ENCODE results near the gene CTTN.
"Not testable (repeated sequence)": the region's sequence is repeated elsewhere in the genome, so short reads cannot be mapped to it uniquely, and the experiment has no call there.

The CTTN gene

DNA sequence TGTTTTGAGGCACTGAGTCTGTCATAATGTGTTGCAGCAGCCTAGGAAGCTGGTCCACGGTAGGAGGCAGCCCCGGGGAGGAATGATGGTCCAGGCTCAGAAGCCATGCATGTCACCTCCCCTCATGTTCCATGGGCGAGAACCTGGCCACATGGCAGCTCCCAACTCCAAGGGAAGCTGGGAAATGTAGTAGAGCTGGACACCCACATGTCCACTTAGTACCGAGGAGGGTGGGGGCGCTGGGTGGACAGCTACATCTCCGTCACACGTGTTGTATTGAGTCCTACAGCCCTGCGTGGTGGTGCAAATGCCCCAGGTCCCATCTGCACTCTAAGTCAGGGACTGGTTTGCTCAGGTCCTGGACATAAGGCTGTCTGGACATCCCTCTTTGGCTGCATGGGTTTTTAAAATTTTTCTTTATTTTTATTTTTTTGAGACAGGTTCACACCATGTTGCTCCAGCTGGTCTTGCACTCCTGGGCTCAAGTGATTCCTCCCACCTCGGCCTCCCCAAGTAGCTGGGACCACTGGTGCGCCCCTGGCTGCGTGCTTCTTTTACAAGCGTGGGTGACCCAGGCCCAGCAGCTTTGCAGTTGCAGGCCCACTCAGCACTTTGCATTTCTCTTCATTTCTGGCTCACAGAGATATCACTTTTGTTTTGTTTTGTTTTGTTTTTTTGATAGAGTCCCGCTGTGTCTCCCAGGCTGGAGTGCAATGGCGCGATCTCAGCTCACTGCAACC lies 3.9 kb upstream of the CTTN start:
- H3K27me3 Mint-ChIP-seq, result peaks cover 38% of the 10 kb centered on the region
- H3K9me3 Mint-ChIP-seq, result no peaks in the 10 kb centered on the region
- H3K36me3 Mint-ChIP-seq (ENCODE audit: low read depth), result peaks cover 19% of the 10 kb centered on the region
- peaks cover 13% of the 10 kb centered on the region for H3K4me1 Mint-ChIP-seq (ENCODE audit: low read depth)
- no peak overlapping the region for H3K4me3 Mint-ChIP-seq
- DNase-seq, result no peak
- no peak overlapping the region for H3K27ac Mint-ChIP-seq

DNA sequence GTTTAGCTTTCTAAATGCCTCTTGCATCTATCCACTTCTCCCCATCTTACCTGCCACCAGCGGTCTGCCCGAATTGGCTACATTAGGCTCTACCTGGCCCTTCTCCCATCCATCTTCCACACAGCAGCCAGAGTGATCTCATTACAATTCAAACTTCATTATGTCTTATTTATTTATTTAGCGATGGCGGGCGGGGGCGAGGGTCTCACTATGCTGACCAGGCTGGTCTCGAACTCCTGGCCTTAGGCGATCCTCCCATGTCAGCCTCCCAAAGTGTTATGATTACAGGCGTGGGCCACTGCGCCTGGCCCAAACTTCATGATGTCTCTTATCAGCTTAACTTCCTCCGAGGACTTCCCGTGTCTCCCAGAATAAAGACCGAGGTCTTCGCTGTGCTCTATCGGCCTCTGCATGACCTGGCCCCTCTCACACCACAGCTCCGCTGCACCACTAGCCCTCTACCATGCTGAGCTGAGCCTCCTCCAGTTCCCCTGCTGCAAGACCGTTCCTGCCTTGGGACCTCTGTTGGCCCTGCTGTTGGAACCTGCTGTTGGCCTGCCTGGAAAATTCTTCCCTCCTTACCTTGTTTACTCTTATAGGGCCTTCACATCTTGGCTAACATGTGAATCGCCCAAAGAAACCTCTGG lies 870 bp upstream of the CTTN start:
- peak; percentile 59 for DNase-seq
- Mint-ChIP-seq H3K9me3 (no peaks in the 10 kb centered on the region), H3K36me3 (ENCODE audit: low read depth) (peaks cover 19% of the 10 kb centered on the region), H3K4me1 (ENCODE audit: low read depth) (peaks cover 34% of the 10 kb centered on the region), H3K27ac (peak overlapping the region; percentile 89), H3K4me3 (peak overlapping the region; percentile 82), H3K27me3 (peaks cover 54% of the 10 kb centered on the region)

DNA sequence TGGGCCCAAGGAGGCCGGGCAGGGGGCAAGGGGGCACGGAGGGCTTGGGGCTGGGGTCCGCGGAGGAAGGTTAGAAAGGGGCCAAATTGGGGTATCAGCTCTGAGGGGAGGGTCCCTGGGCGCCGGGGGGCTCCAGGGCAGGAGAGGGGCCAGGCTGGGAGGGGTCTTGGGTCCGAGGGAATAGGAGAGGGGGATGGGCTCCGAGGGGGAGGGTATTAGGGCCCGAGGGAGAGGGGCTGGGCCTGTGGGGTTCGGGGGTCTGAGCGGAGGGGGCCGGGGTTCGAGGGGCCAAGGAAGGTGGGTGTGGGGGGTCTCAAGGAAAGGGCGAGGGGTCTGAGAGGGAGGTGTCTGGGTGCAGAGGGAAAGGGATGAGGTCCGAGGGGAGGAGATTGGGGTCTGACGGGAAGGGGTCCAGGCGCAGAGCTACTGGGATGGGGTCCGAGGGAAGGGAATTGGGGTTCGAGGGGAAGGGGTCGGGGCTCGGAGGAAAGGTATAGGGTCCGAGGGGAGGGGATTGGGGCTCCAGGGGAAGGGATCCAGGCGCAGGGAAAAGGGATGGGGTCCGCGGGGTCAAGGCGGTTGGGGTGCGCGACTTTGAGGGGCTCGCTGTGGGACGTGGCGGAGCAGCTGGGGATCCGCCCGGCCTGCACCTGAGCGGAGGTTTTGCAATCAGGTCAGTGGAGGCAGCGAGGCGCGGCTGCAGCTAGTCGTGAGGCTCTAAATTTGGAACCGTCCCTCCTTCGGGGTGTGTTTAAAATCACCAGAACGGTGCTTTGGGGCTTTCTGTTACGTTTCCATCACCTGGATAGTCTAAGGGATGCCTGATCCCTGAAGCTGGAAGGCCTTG lies 728 bp downstream of the CTTN start:
- DNase-seq, result no peak
- H3K9me3 Mint-ChIP-seq, result no peaks in the 10 kb centered on the region
- H3K4me3 Mint-ChIP-seq, result peak overlapping the region; percentile 70
- peak overlapping the region; percentile 33 for H3K27ac Mint-ChIP-seq
- H3K27me3 Mint-ChIP-seq, result peaks cover 51% of the 10 kb centered on the region
- peaks cover 14% of the 10 kb centered on the region for H3K36me3 Mint-ChIP-seq (ENCODE audit: low read depth)
- H3K4me1 Mint-ChIP-seq (ENCODE audit: low read depth), result peaks cover 41% of the 10 kb centered on the region

DNA sequence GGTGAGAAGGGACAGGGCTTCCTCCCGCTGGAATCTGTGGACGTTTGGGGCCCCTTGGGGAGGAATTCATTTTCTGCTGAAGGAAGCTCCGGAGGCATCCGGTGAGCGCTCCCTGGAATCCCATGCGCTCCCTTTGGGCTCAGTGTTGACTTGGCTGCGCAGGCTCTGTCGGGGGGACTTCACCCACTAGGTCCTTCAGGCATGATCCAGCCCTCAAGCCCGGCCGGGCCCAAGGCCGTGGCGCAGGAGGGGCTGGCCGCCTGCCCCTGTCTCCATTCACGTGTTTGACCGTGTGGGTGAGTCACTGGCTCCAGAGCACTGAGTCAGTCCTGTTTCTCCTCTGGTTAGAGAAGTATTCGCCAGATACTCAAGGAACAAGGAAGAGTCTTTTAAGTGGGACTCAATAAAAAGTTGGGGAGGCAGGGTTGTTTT lies 1.4 kb downstream of the CTTN start:
- peak overlapping the region; percentile 70 for H3K4me3 Mint-ChIP-seq
- DNase-seq, result no peak
- H3K9me3 Mint-ChIP-seq, result no peaks in the 10 kb centered on the region
- peaks cover 47% of the 10 kb centered on the region for H3K27me3 Mint-ChIP-seq
- peaks cover 14% of the 10 kb centered on the region for H3K36me3 Mint-ChIP-seq (ENCODE audit: low read depth)
- H3K27ac Mint-ChIP-seq, result peak overlapping the region; percentile 18
- peaks cover 41% of the 10 kb centered on the region for H3K4me1 Mint-ChIP-seq (ENCODE audit: low read depth)

DNA sequence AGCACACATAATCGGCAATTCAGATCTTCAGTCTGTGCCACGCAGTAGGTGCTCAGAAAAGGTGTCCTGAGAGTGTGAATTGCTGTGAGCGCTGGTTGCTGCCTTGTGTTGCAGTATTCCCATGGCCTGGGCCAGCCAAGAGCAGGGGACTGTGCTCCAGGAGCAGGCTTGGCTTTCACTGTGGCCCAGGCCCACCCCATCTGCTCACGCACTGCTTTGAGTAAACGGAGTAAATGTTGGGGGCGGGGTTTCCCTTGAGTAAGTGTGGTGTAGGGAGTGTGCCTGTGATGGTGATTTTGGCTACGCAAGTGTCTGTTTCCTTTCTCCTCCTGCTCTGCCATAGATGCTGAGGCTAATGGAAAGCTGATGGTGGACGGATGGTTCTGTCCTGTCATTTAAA lies 2.3 kb downstream of the CTTN start:
- Mint-ChIP-seq H3K4me3 (peak overlapping the region; percentile 70), H3K27ac (no peak overlapping the region), H3K27me3 (peaks cover 42% of the 10 kb centered on the region), H3K9me3 (no peaks in the 10 kb centered on the region), H3K36me3 (ENCODE audit: low read depth) (peaks cover 17% of the 10 kb centered on the region), H3K4me1 (ENCODE audit: low read depth) (peaks cover 41% of the 10 kb centered on the region)
- no peak for DNase-seq

DNA sequence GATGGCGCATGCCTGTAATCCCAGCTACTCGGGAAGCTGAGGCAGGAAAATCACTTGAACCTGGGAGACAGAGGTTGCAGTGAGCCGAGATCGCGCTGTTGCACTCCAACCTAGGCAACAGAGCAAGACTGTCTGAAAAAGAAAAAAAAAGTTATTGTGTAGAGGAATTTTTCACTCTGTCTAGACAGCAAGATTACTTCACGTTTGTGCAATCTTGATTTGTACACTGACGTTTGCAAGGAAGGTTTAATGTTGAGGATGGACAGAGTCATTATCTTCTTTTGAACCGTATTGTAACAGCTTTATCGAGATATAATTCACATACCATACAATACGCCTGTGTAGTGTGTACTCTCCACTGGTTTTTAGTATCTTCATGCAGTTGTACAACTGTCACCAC lies 3.7 kb downstream of the CTTN start:
- H3K36me3 Mint-ChIP-seq (ENCODE audit: low read depth), result peaks cover 19% of the 10 kb centered on the region
- no peaks in the 10 kb centered on the region for H3K9me3 Mint-ChIP-seq
- DNase-seq, result no peak
- peaks cover 40% of the 10 kb centered on the region for H3K4me1 Mint-ChIP-seq (ENCODE audit: low read depth)
- H3K27ac Mint-ChIP-seq, result no peak overlapping the region
- no peak overlapping the region for H3K4me3 Mint-ChIP-seq
- peaks cover 36% of the 10 kb centered on the region for H3K27me3 Mint-ChIP-seq

DNA sequence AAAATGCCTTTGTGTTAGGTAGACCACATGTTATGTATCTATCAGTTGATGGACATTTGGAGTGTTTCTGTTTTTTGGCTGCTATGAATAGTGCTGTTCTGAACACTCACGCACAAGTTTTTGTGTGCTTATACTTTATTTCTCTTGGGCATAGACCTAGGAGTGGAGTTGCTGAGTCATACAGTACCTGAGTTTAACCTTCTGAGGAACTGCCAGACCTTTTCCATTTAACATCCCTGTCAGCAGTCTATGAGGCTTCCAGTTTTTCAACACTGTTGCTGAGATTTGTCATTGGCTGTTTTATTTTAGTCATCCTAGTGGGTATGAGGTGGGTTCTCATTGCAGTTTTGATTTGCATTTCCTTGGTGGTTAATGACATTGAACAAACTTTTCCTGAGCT lies 4.4 kb downstream of the CTTN start:
- DNase-seq, result no peak

DNA sequence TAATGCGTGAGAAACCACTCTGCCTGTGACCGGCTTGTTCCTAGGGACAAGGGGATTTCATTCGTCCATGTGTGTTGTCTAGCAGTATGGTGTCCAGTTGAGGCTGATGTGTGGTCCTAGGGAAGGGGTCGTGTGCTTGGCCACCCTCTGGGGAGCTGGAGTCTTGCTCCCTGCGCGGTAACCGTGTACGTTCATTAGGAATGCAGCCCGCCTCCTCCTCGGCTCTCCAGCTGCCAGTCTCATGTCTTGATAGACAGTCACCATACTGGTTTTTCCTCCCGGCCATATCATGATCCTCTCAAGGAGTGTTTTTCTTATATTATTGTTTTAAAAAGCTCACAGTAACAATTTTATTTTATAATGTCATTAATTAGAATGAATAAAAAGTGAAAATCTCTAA lies 5.9 kb downstream of the CTTN start:
- peaks cover 29% of the 10 kb centered on the region for H3K36me3 Mint-ChIP-seq (ENCODE audit: low read depth)
- no peak overlapping the region for H3K4me3 Mint-ChIP-seq
- peaks cover 27% of the 10 kb centered on the region for H3K27me3 Mint-ChIP-seq
- H3K9me3 Mint-ChIP-seq, result no peaks in the 10 kb centered on the region
- H3K4me1 Mint-ChIP-seq (ENCODE audit: low read depth), result peaks cover 29% of the 10 kb centered on the region
- H3K27ac Mint-ChIP-seq, result no peak overlapping the region
- no peak for DNase-seq

More for the DNA sequence above, 4.4 kb downstream of the CTTN start:
- Mint-ChIP-seq H3K36me3 (ENCODE audit: low read depth) (peaks cover 22% of the 10 kb centered on the region), H3K4me3 (no peak overlapping the region), H3K4me1 (ENCODE audit: low read depth) (peaks cover 33% of the 10 kb centered on the region), H3K27me3 (peaks cover 29% of the 10 kb centered on the region), H3K27ac (no peak overlapping the region), H3K9me3 (no peaks in the 10 kb centered on the region)

DNA sequence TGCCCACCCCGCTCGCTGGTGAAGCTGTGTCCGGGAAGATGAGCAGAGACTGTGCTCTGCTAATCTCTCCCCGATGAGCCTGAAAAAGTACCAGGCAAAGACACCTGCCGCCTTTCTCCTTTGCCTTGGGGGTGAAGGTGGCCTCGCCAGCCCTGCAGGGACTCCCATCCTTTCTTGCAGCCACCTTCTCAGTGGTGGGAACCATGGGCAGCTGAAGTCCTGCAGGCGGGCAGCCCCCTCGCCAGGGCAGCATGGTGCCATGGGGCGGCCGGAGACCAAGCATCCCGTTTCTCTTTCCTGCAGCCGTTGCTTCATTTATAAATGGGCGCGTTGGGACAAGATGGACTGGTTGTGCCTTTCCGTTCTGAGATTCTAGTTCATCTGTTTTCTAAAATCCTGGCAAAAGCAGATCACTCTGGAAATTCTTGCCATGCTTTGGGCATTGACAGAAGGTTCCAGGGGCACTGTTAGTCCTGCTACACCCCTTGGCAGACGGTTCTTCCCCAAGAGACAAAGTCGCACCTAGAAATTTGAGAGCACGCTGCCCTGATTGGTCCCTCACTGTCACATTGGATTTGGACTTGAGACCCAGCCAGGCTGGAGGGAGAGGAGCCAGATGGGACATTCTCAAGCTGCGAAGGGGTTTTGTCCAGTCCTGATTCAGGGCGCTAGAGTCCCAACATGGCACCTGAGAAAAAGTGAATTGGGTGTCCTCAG lies 7.5 kb downstream of the CTTN start:
- H3K9me3 Mint-ChIP-seq, result no peaks in the 10 kb centered on the region
- no peak overlapping the region for H3K27ac Mint-ChIP-seq
- no peak overlapping the region for H3K4me3 Mint-ChIP-seq
- H3K27me3 Mint-ChIP-seq, result peaks cover 19% of the 10 kb centered on the region
- no peak for DNase-seq
- peaks cover 45% of the 10 kb centered on the region for H3K36me3 Mint-ChIP-seq (ENCODE audit: low read depth)
- H3K4me1 Mint-ChIP-seq (ENCODE audit: low read depth), result peaks cover 13% of the 10 kb centered on the region

DNA sequence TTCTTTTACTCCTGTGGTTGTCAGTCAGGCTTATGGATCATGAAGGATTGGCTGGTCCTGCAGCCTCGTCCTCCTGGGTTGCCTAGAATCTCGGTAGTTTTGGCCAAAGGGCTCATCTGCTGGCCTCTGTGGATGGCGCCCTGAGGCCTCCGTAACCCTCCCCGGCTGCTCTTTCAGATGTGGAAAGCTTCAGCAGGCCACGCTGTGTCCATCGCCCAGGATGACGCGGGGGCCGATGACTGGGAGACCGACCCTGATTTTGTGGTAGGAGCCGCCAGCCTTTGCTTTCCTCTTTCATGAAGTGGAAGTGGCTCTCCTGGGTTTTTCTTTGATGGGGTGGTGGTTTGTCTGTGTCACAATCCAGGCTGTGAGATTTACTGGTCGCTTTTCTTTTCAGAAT lies 8.8 kb downstream of the CTTN start:
- no peak overlapping the region for H3K27ac Mint-ChIP-seq
- peaks cover 11% of the 10 kb centered on the region for H3K4me1 Mint-ChIP-seq (ENCODE audit: low read depth)
- H3K36me3 Mint-ChIP-seq (ENCODE audit: low read depth), result peaks cover 56% of the 10 kb centered on the region
- H3K27me3 Mint-ChIP-seq, result peaks cover 16% of the 10 kb centered on the region
- DNase-seq, result no peak
- H3K4me3 Mint-ChIP-seq, result no peak overlapping the region
- no peaks in the 10 kb centered on the region for H3K9me3 Mint-ChIP-seq

DNA sequence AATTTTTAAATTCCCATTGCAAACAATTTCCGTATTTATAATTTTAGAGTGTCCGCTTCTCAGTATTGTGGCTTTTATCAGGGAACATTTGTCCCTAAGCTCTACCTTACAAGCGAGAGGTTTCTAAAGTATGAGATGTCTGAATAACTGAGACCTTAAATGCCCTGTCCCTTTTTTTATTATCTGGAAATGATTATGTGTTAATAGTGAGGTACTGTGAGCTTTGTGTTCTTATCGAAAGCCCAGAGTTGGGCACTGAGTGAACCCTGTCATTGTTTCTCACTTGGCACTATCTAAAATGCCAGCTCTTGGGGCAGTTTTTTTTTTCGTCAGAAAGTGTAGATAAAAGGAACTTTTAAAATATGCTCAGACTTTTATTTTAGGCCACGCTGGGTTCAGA lies 9.5 kb downstream of the CTTN start:
- Mint-ChIP-seq H3K36me3 (ENCODE audit: low read depth) (peaks cover 63% of the 10 kb centered on the region), H3K27ac (no peak overlapping the region), H3K27me3 (peaks cover 9% of the 10 kb centered on the region), H3K4me1 (ENCODE audit: low read depth) (peaks cover 4% of the 10 kb centered on the region), H3K9me3 (no peaks in the 10 kb centered on the region), H3K4me3 (no peak overlapping the region)
- DNase-seq, result no peak

DNA sequence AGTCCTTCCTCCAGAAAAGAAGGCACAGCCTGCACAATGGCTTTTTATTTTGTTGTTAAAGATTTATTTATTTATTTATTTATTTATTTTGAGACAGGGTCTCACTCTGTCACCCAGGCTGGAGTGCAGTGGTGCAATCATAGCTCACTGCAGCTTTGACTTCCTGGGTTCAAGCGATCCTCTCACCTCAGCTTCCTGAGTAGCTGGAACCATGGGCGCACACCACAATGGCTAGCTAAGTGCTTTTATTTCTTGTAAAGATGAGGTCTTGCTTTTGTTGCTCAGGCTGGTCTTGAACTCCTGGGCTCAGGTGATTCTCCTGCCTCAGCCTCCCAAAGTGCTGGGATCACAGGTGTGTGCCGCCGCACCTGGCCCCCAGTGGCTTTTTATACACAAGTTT lies 10.0 kb downstream of the CTTN start:
- not testable (repeated sequence) for H3K9me3 Mint-ChIP-seq; H3K27ac Mint-ChIP-seq; DNase-seq; H3K27me3 Mint-ChIP-seq; H3K4me3 Mint-ChIP-seq; H3K4me1 Mint-ChIP-seq (ENCODE audit: low read depth)
- peaks cover 68% of the 10 kb centered on the region for H3K36me3 Mint-ChIP-seq (ENCODE audit: low read depth)

DNA sequence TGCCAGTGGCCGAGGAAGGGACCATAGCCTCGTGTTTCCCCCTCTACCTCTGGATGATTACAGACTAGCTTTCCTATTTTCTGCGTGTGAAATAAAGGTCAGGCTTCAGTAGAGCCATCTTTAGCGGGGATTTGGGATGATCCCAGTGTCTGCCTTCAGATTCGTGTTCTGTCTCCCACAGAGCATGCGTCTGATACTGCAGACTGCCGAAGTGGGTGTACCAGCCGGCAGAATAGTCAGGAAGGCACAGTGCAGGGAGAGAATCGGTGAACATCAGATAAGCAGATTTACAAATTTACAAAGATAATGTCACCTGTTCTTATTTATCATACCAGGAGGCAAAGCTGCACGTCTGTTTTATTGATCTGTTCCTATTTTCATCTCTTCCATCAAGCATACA lies 11.1 kb downstream of the CTTN start:
- Mint-ChIP-seq H3K4me1 (ENCODE audit: low read depth) (no peaks in the 10 kb centered on the region), H3K27ac (no peak overlapping the region), H3K27me3 (peaks cover 8% of the 10 kb centered on the region), H3K36me3 (ENCODE audit: low read depth) (peaks cover 77% of the 10 kb centered on the region), H3K4me3 (no peak overlapping the region), H3K9me3 (no peaks in the 10 kb centered on the region)
- no peak for DNase-seq

DNA sequence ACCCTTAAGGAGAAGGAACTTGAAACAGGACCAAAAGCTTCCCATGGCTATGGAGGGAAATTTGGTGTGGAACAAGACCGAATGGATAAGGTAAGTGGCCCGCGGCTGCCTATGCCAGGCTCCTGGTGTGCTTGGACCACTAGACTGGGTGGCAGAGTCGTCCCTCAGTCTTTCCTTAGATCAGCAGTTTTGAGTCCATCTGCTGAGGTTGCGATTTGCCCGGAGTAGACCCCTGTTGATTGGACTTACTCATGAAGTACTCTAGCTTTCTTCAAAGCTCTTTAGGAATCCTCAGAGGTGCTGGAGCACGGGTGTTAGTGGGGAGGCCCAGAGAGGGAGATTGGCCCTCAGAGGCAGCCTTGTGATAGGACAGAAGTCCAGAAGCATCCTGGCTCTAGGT lies 11.5 kb downstream of the CTTN start:
- Mint-ChIP-seq H3K27ac (no peak overlapping the region), H3K4me1 (ENCODE audit: low read depth) (no peaks in the 10 kb centered on the region), H3K36me3 (ENCODE audit: low read depth) (peaks cover 82% of the 10 kb centered on the region), H3K27me3 (peaks cover 8% of the 10 kb centered on the region), H3K9me3 (no peaks in the 10 kb centered on the region), H3K4me3 (no peak overlapping the region)
- no peak for DNase-seq

Data from activated T-cell treated with anti-CD3 and anti-CD28 coated beads, Interleukin-2, amount 50 U/mL, for 24 hours (primary cell).